HG03196 (cell line): ENCODE measurements around the gene BCL2.

ENCODE experiments used
- ATAC-seq: cut with Tn5 transposase; IDR thresholded peaks from one replicate; pipeline ENCODE4 v1.9.1; 2021; ENCODE audit not compliant: unreplicated experiment

BCL2 gene

DNA sequence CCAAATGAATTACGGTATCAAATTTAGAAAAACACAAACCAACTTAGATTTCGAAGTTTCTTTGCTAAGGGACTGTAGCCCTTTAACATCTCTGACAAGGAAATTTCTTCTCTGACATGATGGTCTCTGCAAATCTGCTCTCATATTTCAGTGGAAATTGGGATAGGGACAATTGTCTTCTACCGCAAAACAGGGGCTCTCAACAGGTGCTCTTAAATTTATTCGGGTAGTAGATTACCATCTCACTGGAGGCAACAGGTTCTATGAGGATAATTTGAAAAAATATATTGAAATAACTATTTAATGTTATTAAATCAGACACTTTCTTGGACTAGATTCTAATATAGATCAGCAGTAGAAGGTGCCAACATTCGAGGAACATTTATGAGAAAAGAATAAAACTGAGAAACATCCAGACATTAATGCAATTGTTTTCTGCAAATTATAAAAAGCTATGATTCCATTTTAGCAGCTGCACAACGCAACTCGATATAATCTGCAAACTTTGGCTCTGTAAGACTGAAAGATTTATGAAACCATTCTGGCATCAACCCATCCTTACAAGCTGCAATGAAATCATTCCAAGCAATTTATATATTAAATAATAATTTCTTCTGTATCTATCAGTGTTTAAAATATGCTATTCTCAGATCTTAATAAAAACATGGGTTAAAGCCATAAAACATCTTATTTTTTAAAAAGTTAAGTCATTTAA lies 10.0 kb upstream of the BCL2 start:
- ATAC-seq, result no peak

DNA sequence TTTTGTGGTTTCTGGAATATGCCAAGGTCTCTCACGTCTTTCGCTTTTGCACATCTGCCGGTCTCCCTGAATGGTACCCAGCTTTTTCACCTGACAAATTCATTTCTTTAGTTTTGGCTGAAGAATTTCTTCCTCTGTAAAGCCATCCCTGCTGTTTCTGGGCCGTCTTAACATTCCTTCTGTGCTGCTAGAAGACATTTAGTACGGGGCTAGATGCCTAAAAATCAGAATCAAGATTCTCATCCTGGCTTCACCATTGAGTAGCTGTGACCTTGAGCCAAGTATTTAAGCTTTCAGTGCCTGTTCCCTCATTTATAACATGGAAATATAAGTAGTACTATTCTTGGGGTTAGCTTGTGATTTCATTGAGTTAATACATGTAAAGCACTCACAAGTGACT lies 6.4 kb upstream of the BCL2 start:
- no peak for ATAC-seq

DNA sequence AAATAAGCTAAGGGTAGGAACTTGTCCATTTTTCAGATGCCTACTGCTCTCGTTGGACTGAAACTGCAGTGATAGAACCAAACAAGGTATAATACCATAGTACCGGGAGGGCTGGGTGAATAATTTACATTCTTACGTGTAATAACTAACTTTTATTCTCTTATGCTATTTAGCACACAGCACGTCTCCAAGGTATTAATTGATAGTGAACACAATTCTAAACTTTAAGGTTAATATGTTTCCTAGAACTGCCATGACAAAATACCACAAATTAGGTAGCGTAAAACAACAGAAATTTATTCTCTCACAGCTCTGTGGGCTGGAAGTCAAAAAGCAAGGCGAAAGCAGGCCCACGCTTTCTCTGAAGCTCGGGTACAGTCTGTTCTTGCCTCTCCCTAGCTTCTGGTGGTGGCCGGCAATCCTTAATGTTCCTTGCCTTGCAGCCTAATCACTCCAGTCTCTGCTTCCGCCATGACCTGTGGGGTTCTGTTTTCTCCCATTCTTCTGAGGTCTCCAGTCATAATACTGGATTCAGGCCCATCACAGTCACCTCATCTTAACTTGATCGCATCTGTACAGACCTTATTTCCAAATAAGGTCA lies 5.6 kb upstream of the BCL2 start:
- ATAC-seq, result no peak

DNA sequence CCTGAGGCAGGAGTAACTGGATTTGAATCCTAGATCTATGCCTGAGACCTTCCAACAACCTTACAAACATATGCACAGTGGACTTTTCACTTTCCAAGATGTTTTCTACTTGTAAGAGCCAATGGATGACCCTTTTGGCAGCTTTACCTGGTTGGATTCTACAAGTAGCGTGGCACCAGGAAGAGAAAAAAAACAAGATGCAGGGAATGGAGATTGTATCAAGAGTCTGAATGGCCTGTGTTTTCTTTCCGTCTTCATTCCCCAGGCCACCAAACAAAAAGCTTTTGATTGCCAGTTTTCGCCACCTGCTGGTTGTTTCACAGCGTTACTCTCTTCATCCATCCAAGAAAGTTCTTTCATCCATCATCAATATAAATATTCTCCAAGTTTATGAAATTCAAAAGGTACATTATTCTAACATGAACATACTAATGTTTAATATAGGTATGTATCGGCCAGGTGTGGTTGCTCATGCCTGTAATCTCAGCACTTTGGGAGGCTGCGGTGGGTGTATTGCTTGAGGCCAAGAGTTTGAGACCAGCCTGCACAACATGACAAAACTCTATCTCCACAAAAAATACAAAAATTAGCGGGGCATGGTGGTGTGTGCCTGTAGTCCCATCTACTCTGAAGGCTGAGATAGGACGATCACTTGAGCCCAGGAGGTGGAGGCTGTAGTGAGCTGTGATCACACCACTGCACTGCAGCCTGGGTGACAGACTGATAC lies 3.5 kb upstream of the BCL2 start:
- no peak for ATAC-seq

DNA sequence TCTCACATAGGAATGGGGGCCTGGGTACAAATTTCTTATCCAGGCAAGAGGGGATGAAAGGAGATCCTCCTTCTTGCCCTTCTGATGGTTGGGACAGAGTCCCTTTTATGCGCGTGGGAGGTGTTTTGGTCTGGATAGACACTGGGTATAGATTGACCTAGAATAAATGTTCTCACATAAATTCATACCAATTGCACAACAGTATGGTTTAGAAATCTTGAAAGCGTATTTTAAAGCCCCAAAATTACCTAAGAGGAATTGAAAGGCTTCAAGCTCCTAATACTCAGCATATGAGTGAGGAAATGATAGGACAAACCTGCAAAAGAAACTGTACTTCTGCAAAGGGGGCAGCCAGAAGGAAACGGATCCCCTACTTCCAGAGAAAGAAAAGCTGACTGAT lies 2.6 kb upstream of the BCL2 start:
- ATAC-seq, result no peak

DNA sequence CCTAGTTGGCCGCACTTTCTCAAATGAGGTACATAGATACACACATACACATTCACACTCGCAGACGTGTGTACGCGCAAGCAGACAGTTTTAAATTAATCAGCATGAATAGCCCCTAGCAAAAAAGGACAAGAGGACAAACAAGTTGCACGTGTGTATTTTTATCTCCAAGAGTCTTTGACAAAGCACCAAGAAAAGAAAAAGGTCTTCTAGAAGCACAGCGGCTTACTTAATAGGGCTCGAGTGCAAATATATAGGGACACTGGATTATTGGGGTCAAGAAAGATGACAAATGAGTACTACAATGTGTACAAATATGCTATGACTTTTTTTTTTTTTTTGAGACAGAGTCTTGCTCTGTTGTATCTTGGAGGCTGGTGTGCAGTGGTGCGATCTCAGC lies 1.7 kb upstream of the BCL2 start:
- ATAC-seq, result no peak

DNA sequence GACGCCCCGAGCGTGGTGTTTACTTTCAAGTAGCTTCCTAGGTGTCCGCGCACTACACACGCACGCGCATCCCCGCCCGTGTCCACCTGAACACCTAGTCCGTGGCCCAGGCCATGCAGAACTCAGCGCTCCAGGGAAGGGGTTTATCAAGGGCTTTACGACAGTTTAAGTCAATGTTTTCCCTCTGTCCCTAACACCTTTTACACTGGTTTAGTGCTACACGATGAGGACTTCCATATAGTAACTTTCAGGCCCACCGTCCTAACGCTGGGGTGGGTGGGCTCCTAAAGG lies 1.4 kb upstream of the BCL2 start:
- ATAC-seq, result peak; percentile 12

DNA sequence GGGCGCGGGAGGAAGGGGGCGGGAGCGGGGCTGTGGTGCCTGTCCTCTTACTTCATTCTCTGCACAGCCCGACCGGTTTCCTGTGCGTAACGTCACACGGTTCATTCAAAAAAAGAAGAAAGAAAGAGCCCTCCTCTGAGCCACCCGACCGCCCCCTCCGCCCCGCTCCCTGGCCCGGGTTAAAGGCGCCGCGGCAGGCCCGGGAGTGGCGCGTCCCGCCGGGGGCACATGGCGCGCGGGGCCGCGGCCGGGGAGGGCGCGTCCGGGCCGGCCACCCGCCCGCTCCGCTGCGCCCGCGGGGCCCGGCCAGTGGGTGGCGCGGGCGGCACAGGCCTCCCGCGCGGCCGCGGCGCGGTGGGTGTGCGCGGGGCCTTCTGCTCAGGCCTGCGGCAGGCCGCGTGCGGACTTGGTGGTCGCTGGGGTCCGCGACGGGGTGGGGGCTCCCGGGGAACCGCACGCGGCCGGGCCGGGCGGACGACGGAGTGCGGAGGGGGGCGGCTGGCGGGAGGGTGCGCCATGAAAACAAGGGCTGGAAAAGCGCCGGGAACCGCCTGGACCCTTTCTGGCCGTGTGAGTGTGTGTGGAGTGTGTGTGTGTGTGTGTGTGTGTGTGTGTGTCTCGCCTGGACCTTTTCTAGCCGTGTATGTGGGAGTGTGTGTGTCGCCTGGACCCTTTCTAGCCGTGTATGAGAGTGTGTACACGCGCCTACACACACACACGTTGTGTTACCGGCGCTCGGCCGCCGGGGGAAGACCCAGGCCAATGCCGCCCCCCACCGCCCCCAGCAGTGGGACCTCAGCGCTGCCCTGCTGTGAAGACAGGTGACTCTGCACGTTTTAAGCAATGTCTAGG lies 780 bp upstream of the BCL2 start:
- ATAC-seq, result peak; percentile 48

DNA sequence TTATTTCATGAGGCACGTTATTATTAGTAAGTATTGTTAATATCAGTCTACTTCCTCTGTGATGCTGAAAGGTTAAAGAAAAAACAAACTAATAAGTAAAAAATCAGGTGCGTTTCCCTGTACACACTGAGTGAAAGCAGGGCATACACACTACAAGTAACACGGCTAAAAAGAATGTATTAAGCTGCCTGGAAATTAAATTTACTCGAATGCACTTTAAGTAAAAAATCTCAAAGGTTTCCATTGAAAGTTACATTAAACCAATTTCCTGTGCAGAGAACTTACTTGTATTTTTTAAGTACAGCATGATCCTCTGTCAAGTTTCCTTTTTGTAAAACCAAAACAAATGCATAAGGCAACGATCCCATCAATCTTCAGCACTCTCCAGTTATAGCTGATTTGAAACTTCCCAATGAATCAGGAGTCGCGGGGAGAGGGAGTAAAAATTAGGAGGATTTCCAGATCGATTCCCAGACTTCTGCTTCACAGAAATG lies 633 bp downstream of the BCL2 start:
- ATAC-seq, result no peak

DNA sequence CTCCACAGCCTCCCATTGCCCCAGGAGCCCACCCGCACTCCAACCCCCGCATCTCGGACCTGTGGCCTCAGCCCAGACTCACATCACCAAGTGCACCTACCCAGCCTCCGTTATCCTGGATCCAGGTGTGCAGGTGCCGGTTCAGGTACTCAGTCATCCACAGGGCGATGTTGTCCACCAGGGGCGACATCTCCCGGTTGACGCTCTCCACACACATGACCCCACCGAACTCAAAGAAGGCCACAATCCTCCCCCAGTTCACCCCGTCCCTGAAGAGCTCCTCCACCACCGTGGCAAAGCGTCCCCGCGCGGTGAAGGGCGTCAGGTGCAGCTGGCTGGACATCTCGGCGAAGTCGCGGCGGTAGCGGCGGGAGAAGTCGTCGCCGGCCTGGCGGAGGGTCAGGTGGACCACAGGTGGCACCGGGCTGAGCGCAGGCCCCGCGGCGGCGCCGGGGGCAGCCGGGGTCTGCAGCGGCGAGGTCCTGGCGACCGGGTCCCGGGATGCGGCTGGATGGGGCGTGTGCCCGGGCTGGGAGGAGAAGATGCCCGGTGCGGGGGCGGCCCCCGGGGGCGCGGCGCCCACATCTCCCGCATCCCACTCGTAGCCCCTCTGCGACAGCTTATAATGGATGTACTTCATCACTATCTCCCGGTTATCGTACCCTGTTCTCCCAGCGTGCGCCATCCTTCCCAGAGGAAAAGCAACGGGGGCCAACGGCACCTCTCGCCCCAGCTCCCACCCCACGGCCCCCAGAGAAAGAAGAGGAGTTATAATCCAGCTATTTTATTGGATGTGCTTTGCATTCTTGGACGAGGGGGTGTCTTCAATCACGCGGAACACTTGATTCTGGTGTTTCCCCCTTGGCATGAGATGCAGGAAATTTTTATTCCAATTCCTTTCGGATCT lies 1.3 kb downstream of the BCL2 start:
- peak; percentile 34 for ATAC-seq

DNA sequence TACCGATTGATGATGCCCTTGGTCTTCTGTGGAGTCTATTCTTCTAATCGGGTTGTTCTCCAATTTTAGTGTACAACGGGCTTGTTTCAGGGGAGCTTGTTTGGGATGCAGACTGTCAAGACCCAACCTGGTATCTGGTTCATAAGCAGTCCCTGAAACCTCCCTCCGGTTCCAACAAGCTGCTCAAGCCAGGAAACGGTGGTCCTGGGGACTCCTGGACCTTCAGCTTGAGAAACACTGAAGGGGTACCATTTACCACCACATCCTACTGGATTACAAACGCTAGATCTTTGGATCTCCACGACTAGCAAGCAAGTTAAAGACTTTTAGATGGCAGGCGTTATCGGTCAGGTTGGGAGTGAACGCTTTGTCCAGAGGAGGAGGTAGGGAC lies 2.0 kb downstream of the BCL2 start:
- ATAC-seq, result no peak

DNA sequence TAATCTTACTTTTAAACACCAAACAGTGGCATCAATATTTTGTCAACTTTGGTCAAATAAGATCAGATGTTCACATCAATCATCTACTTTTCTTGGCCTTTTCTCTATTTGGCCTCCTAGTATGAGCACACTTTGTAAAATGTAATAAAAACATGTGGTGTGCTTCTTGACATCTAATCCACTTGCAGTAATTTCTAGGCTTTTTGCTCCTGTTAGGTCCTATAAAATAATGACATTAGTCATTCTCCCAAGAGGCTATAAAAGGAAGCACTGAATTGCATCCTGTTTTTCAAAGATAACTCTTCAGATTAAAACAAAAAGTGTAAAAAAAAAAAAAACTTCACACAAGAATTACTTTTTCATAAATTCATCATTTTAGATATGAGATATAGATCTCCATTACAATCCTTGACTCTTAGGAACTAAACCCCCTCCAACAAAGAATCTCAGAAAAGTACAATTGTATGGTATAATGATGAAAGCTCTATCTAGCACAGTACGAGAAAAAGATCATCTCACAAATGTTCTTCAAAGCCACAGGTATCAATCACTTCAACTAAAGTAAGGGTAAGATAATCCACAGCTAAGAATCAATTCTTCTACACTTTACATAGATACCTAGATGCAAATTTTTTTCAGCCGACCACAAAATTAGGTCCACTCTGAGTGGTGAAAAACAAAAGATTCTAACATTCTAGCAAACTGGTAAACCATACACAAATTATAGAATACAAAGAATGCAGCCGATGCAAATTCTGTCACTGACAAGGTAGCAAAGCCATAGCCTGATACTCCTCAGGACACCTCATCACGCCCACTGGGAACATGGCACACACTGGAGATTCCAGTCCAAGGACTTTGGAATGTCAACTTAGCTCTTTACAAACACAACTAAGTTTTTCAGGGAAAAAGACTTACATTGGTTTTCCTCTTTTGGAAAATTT lies 2.7 kb downstream of the BCL2 start:
- ATAC-seq, result no peak

DNA sequence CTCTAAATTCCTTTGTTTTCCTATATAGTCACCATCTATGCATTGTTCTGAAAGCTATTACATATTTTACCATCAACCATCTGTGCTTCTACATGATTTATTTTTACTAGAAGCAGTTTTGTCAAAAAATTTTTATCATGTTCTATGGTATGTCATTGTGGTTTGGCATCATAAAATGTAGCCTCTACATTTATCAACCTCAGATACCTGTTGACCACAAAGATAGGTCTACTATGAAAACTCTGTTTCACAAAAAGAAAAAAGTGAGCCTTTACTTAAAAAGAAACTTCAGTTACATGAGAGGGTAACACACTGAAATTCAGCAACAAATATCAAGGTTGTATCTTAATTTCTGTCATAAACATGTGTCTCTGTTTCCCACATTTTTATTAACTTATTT lies 3.7 kb downstream of the BCL2 start:
- ATAC-seq, result no peak

DNA sequence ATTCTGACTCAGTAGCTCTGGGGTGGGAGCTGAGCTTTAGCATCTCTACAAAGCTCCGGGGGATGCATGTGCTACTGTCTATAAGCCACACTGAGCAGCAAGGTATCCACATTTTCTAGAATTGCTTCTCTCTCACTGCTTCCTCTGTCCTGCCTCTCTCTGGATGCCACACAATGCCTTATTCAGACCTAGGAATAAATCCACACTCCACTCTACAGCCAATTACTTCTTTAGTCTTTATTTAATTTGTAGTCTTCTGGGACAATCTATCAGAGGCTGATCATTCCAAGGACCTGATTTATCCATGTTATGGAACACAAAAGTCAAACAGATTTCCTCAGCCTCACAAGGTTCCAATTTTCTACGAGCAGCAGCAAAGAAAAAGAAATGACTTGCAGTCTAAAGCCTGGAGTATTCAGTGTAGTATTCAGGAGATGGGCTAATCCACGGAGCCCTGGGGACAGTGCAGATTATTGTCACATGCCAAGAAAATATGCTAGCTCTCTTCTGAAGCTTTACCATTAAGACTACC lies 4.4 kb downstream of the BCL2 start:
- ATAC-seq, result no peak

DNA sequence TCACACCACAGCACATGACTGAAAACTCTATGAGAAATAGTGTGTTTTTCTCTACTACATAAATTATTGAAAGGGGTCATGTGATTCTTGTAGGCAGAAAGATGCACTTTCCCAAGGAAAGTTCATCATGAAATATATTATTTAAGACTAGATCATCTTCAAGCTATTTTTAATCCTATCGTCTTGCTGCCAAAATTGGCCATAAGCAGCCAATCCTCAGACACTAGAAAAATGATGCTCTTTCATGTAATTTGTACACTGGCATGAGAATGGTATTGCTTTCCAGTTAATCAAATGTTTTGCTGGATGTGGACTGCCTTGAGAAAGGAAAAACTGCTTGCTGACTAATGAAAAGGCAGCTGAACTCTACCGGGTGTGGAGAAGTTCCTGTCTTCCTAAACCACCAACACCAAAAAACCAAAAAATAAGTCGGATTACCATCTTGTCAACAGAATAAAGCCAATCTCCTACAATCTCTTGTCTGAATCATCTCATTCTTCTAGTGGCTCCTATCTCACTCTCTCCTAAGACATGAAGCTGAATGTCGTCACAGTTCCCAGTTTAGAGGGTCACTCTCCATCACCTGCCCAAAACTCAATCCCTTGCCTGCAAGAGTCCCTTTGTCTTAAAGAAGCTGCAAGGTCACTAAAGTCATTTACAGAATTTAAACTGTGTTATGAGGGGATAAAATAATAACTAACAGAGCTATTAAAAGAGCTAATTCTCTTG lies 5.3 kb downstream of the BCL2 start:
- ATAC-seq, result no peak

DNA sequence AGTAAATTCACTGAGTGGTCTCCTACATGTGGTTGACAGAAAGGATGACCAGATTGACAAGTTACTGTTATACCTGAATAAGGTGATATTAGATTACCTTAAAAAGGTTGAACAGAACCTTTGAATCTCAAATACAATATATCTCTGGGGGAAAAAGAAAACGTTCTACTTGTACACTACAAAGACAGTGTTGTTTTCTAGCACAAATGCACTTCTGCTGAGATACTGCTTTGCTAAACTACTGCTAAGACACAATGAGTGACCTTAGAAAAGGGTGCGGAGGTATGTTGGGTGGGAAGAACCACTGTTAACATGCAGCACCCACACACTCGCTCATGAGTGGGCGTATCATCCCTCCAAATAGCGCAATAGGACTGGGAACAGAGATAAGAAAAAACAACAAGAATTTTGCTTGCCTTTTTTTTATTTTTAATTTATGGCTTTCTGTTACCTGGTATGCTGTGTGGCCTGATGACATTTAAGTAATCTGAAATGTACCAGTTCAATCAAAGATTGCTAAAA lies 6.1 kb downstream of the BCL2 start:
- ATAC-seq, result no peak

DNA sequence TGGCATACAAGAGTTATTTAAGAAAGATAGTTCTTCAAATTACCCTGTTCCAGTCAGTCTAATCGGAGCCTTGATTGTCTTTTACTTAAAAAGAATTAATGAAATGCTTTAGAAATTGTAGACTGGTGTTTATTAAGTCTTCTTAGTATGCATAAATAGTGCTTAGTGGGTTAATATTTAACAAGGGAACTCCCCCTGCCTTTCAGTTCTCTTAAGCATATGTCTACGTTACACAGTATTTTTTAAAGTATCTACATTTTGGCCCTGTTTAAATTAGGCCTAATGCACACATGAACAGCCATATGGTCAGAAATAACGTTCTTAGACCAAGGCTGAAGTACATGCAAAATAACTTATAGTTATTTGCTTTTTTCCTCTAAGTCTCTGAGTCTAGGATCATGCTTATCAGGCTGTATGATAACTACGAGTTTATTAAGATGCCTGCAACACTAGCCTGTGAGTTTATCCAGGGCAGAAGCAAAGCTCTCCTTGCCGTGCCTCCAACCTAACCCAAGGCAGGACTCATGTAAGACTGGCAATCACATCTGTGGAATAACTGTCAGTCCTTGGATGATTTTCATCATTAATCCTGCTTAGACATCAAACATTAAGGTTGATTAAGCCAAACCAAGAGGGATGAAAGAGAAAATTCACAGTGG lies 6.7 kb downstream of the BCL2 start:
- peak; percentile 24 for ATAC-seq

DNA sequence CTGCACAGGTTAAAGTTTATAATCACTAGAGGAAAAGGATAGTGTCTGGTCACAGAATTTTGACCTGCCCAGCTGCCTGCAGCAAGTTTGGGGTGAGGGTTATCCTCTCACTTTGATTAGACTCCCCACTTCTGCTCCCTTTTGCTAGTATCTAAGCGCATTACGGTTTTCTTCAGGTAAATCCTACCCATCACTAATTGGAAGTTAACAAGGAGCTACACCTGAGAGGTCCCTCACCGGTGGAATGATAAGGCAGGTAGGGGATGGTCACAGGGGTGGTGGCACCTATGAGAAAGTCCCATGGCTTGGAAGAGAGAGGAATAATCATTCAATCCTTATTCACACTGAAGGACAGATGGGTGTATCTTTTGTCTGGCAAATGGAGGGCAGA lies 7.6 kb downstream of the BCL2 start:
- no peak for ATAC-seq
